GM12878 (cell line): Measurements from ENCODE around the gene ANO5.

Experiments used
- EZH2 ChIP-seq: IDR thresholded peaks from 2 replicates; pipeline ENCODE4 v1.6.1; 2012; ENCODE audit warnings: low read depth, mild to moderate bottlenecking, control low read depth, inconsistent platforms, low read length, borderline replicate concordance; ENCODE audit not compliant: control insufficient read depth
- FOXK2 ChIP-seq: fragments of 450-650 bp; IDR thresholded peaks from 2 replicates; pipeline ENCODE4 v1.6.1; 2017; ENCODE audit warnings: mild to moderate bottlenecking, moderate library complexity
- GATAD2B ChIP-seq: fragments of 450-650 bp; conservative IDR thresholded peaks from 2 replicates; pipeline ENCODE4 v1.6.1; 2017; ENCODE audit warnings: low read depth, mild to moderate bottlenecking, moderate library complexity
- POLR2A ChIP-seq: IDR thresholded peaks from 2 replicates; pipeline ENCODE4 v1.6.1; 2011; ENCODE audit warnings: low read depth, mild to moderate bottlenecking, low read length
- POLR2AphosphoS2 ChIP-seq: IDR thresholded peaks from 2 replicates; pipeline ENCODE4 v1.6.1; 2011; ENCODE audit warnings: low read depth, mild to moderate bottlenecking, low read length, improper control_type of control experiment, moderate library complexity
- TARDBP ChIP-seq: IDR thresholded peaks from 2 replicates; pipeline ENCODE4 v1.6.1; 2016; ENCODE audit warnings: borderline replicate concordance
- ZZZ3 ChIP-seq: IDR thresholded peaks from 2 replicates; pipeline ENCODE4 v1.6.1; 2011; ENCODE audit warnings: low read depth; ENCODE audit not compliant: control insufficient read depth, insufficient read length

DNA sequence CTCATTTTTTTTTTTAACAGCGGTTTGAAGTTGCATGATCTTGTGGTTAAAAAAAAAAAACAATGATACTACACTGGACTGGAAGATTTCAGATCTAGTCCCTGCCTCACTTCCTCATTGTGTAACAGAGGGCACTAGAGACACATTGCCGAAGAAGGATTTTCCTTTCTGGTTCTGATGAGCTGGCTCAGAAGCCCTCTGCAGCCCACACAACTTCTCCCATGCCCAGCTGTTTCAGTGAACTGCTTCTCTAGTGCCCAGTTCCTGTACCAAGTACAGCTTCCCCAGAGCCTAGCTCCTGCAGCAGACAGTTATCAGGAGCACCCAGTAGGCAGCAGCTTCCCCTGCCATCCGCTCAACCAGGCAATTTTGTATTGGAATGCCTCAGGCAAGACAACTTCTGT is 29.5 kb upstream of the ANO5 start:
- TF ChIP-seq POLR2AphosphoS2 (no peak), FOXK2 (no peak), POLR2A (no peak), EZH2 (no peak), TARDBP (no peak), GATAD2B (no peak), ZZZ3 (no peak)
